Calu3 (cell line): ENCODE measurements around the gene TRABD2B. TPM values are rescaled to one million over a fixed set of nuclear protein-coding genes. Genes with fewer than 3 reads are reported as not detected.

ENCODE experiments used
- BruUV-seq: library from RNA; stranded (reverse); fragments of 400-500 nt; replicated peaks from 2 replicates; lab custom pipeline; 2021; lab: Mats Ljungman, UMichigan
- CTCF ChIA-PET: fragments of 300-600 bp; sonication (Branson Sonifier 250); formaldehyde crosslinking; loops from one replicate; lab custom pipeline; 2022; ENCODE audit warnings: antibody characterized with exemption; lab: Charles Lee
- DNase-seq: peaks from one replicate; pipeline ENCODE4 v3.0.0; 2022
- H3K27ac Mint-ChIP-seq: one replicate; pipeline ENCODE4 v1.8.0; 2022; ENCODE audit warnings: mixed read lengths; ENCODE audit not compliant: unreplicated experiment
- H3K27me3 Mint-ChIP-seq: one replicate; pipeline ENCODE4 v1.8.0; 2022; ENCODE audit warnings: mixed read lengths; ENCODE audit not compliant: unreplicated experiment
- H3K36me3 Mint-ChIP-seq: one replicate; pipeline ENCODE4 v1.8.0; 2022; ENCODE audit warnings: mild to moderate bottlenecking, moderate library complexity, mixed read lengths; ENCODE audit not compliant: insufficient read depth, unreplicated experiment
- H3K4me1 Mint-ChIP-seq: one replicate; pipeline ENCODE4 v1.8.0; 2022; ENCODE audit warnings: mild to moderate bottlenecking, low read depth, mixed read lengths; ENCODE audit not compliant: unreplicated experiment
- H3K4me3 Mint-ChIP-seq: one replicate; pipeline ENCODE4 v1.8.0; 2022; ENCODE audit warnings: mild to moderate bottlenecking, low read depth, moderate library complexity, mixed read lengths; ENCODE audit not compliant: unreplicated experiment
- H3K9me3 Mint-ChIP-seq: one replicate; pipeline ENCODE4 v1.8.0; 2022; ENCODE audit warnings: low read depth, mixed read lengths; ENCODE audit not compliant: unreplicated experiment
- CTCF ChIP-seq: fragments of 200-600 bp; IDR thresholded peaks from one replicate; pipeline ENCODE4 v1.8.0; 2022; ENCODE audit warnings: antibody characterized with exemption; ENCODE audit not compliant: unreplicated experiment
- intact Hi-C: fragments of 100-400 bp; cut with micrococcal nuclease; formaldehyde crosslinking; loops from one replicate; pipeline ENCODE4 v1.10.0; 2022; ENCODE audit not compliant: unreplicated experiment
- total RNA-seq: library from RNA; stranded (reverse); gene quantifications from 2 replicates; pipeline ENCODE4 v1.2.3, GENCODE V29; 2022

TRABD2B gene
- total RNA-seq, 1 experiment from 2014 or later: 0.42 TPM

GRCh38 chr1:48026275-48026674, 29.1 kb upstream of the TRABD2B start:
- no TSS peak for BruUV-seq
- Mint-ChIP-seq H3K9me3 (no peaks in the 10 kb centered on the region), H3K4me3 (no peak overlapping the region), H3K4me1 (peaks cover 13% of the 10 kb centered on the region), H3K36me3 (no peaks in the 10 kb centered on the region), H3K27ac (no peak overlapping the region), H3K27me3 (peaks cover 42% of the 10 kb centered on the region)
- TF ChIP-seq CTCF: no peak
- DNase-seq: no peak
- intact Hi-C loops: no loop called here
- CTCF ChIA-PET: interaction anchor here (1.2 to 2.0 kb wide), 2 partner anchors 18 to 26 kb away, joined by 3 to 8 read pairs; no protein-coding TSS in a partner anchor

- Mint-ChIP-seq H3K4me1 (peaks cover 13% of the 10 kb centered on the region), H3K36me3 (no peaks in the 10 kb centered on the region), H3K4me3 (no peak overlapping the region), H3K27ac (no peak overlapping the region), H3K9me3 (no peaks in the 10 kb centered on the region), H3K27me3 (peaks cover 48% of the 10 kb centered on the region)
- CTCF ChIA-PET: interaction anchor here (0.7 to 2.0 kb wide), 2 partner anchors 19 to 766 kb away, joined by 8 read pairs; no protein-coding TSS in a partner anchor
- no peak for TF ChIP-seq CTCF
- intact Hi-C loops: no loop called here
- no TSS peak for BruUV-seq
- DNase-seq: no peak
These were observed 27.9 kb upstream of the TRABD2B start for GRCh38 chr1:48025076-48025475.

- intact Hi-C loops: no loop called here
- Mint-ChIP-seq H3K27me3 (peaks cover 42% of the 10 kb centered on the region), H3K27ac (no peak overlapping the region), H3K9me3 (no peaks in the 10 kb centered on the region), H3K4me3 (no peak overlapping the region), H3K36me3 (no peaks in the 10 kb centered on the region), H3K4me1 (peaks cover 13% of the 10 kb centered on the region)
- TF ChIP-seq CTCF: no peak
- CTCF ChIA-PET: no interaction called here
- DNase-seq: no peak
- BruUV-seq: no TSS peak
These were observed 26.3 kb upstream of the TRABD2B start for GRCh38 chr1:48023488-48023887.

GRCh38 chr1:48022306-48022705, 25.1 kb upstream of the TRABD2B start:
- BruUV-seq: no TSS peak
- intact Hi-C loops: no loop called here
- Mint-ChIP-seq H3K4me1 (peaks cover 13% of the 10 kb centered on the region), H3K36me3 (no peaks in the 10 kb centered on the region), H3K4me3 (no peak overlapping the region), H3K9me3 (no peaks in the 10 kb centered on the region), H3K27me3 (peaks cover 50% of the 10 kb centered on the region), H3K27ac (no peak overlapping the region)
- no peak for DNase-seq
- TF ChIP-seq CTCF: no peak
- CTCF ChIA-PET: no interaction called here
